Right hindlimb (tissue), 1 donor: Measurements from ENCODE around the gene ZNF280C.
"Not testable (repeated sequence)": the region's sequence is repeated elsewhere in the genome, so short reads cannot be mapped to it uniquely, and the experiment has no call there.

Experiments
- DNase-seq: peaks from one replicate; pipeline ENCODE4 v3.0.0-alpha.2; 2018

ZNF280C gene

DNA sequence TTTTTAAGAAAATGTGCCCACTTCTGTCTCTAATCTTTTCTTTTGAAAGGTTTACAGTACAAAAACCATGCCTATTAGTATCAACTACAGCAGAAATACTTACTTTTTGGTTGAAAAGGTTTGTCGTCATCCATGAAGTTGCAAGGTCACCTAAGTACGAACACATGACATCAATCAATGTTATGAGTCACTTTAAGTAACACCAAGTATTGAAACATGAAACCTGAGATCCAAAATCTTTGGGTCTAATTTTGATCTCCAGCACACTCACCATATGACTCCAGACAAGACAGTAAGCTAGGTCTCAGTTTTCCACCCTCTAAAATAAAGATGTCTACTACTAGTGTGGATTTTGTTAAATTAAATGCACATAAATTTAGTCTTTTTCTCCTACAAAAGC is 8.4 kb downstream of the ZNF280C start:
- no peak for DNase-seq

DNA sequence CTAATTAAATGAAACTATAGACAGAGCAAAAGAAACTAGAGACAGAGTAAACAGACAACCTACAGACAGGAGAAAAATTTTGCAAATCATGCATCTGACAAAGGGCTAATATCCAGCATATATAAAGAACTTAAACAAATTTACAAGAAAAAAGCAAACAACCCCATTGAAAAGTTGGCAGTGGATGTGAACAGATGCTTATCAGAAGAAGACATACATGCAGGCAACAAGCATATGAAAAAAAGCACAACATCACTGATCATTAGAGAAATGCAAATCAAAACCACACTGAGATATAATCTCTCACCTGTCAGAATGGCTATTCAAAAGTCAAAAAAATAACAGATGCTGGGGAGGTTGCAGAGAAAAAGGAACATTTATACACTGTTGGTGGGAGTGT is 14.8 kb downstream of the ZNF280C start:
- no peak for DNase-seq

DNA sequence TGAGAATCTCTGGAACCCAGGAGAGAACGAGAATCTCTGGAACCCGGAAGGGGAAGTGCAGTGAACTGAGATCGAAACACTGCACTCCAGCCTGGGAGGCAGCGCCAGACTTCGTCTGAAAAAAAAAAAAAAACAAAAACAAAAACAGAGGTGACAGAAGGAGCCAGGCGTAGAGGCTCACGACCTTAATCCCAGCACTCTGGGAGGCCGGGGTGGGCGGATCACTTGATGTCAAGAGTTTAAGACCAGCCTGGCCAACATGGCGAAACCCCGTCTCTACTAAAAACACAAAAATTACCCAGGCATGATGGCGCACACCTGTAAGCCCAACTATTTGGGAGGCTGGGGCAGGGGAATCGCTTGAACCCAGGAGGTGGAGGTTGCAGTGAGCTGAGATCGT is 17.0 kb downstream of the ZNF280C start:
- no peak for DNase-seq

DNA sequence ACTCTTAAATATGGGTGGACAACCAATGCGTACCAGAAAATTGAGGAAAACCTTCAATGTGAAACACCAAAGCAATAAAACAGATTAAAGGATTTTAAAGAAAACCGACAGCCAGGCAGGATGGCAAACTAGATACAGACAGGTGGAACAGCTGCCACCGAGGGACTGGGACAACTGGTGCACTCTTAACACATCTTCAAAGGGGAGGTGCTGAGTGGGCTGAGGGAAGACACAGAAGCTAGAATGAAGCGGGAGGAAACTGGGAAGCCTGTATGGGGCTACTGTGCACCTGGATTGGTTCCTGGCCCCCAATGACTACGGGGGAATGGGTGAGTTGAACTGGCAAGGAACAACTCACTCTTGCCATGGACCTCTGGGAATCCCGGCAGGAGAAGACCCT is 20.7 kb downstream of the ZNF280C start:
- DNase-seq = no peak

DNA sequence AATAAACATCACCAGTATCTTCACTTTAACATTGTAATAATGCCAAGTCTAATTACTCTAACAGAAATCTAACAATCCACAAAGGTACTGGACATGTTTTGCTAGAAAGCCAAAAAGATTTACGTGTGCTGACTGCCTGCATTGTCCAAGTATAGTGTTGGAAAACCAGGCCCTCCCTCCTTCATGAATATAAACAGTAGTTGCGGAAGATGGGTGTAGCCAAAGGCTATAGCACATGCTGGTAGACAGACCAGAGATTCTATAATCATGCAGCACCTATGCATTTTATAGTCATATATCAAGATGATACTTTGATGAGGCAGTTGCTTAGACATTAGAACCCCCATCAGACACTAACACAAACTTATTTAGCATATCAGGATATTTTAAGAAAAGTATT is 22.6 kb downstream of the ZNF280C start:
- no peak for DNase-seq

DNA sequence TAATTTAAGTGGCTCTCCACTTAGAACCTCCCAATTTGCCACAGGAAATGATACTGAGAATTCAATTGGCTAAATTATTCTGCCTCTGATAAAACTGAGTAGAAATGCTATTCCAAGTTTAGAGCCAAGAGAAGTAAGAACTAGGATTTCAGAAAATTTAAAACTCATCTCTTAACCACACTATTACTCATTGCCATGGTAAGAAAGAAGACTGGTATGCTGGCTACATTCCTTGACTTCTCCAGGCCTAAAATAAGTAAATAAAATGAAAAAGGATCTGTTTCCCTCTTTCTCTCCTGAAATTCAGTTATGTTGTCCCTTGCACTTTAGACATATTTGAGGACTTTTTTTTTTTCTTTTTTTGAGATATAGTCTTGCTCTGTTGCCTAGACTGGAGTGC is 23.3 kb downstream of the ZNF280C start:
- DNase-seq = no peak

DNA sequence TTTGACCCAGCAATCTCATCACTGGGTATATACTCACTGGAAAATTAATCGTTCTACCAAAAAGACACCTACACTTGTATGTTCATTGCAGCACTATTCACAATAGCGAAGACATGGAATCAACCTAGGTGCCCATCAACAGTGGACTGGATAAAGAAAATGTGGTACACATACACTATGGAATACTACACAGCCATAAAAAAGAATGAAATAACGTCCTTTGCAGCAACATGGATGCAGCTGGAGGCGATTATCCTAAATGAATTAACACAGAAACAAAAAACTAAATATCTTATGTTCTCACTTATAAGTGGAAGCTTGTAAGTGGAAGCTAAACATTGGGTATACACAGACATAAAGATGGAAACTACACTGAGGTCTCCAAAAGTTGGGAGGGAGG is 37.5 kb downstream of the ZNF280C start:
- not testable (repeated sequence) for DNase-seq

DNA sequence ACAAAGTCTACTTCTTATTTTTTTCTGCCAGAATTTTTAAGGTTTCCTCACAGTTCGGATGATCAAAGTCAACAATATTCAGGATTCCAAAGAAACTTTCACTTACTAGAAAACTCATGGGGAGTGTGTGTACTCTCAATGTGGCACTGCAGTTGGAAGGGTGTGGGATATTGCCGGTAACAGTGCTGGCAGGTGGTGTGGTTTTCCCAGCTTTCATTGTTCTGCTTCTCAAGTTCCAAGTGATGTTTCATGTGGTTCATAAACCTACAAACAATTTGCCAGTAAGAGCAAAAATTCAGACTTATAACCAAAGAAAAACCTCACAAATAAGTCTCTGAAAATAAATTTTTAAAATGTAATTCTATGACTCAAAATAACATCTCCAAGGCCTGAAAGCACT is 39.8 kb downstream of the ZNF280C start:
- DNase-seq = no peak

DNA sequence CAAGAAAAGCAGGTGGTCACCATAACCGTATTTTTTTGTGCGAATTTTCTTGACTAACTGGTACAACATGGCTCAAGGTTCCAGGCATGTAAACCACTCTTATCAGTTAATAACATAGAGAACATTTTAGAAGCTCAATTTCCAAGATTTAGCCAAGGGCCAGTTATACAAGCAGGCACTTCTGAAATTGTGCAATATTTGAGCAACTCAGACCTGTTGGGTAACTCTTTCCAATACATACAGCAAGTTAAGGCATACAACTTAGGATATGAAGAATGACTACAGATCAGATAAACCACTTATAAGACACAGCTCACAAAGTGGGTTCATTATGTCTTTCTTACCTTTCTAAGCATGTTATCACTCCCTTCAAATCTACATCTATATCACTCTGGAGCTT is 43.9 kb downstream of the ZNF280C start:
- DNase-seq = no peak

DNA sequence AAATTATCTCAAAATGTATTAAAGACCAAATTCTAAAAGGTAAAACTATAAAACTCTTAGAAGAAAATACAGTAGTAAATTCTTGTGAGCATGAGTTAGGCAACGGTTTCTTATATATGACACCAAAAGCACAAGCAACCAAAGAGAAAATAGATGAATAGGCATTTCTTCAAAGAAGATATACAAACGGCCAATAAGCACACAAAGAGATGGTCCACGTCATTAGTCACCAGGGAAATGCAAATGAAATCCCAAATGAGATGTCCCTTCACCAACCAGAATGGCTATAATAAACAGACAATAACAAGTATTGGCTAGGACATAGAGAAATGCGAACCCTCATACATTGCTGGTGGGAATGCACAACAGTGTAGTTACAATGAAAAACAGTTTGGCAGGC is 52.4 kb downstream of the ZNF280C start:
- no peak for DNase-seq

DNA sequence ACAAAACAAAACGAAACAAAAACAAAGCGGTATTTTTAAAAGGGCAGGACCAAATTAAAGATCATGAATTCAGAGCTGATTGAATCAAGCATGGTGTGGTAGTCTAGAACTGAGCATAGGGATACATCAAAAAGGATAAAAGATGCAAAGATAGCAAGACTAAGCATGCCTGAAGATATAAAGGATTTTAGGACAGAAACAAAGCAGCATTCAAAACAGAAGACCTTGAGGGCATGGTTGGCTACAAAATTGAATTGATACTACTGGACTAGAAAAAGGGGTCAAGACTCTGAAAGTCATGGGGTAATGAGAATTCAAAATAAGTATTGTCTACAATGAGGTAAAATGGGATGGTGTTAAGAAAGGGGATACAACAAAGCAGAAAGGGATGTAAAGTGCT is 55.3 kb downstream of the ZNF280C start:
- no peak for DNase-seq

DNA sequence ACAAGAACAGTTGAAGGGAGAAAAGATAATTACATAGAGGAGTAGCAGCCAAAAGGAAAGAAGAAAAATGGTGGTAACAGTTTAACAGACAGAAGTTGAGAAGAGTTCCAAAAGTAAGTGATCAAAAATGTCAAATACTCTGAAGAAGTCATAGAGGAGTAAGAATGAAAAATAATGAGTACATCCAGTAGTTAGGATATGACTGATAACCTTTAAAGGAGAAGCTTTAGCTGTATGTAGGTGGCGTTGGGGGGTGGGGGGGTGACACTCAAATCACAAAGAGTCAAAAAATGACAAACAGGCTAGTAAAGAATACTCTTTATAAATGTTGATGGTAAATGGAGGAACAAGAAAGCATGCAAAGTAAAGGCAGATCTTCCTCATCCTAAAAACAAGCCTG is 56.3 kb downstream of the ZNF280C start:
- DNase-seq = no peak

DNA sequence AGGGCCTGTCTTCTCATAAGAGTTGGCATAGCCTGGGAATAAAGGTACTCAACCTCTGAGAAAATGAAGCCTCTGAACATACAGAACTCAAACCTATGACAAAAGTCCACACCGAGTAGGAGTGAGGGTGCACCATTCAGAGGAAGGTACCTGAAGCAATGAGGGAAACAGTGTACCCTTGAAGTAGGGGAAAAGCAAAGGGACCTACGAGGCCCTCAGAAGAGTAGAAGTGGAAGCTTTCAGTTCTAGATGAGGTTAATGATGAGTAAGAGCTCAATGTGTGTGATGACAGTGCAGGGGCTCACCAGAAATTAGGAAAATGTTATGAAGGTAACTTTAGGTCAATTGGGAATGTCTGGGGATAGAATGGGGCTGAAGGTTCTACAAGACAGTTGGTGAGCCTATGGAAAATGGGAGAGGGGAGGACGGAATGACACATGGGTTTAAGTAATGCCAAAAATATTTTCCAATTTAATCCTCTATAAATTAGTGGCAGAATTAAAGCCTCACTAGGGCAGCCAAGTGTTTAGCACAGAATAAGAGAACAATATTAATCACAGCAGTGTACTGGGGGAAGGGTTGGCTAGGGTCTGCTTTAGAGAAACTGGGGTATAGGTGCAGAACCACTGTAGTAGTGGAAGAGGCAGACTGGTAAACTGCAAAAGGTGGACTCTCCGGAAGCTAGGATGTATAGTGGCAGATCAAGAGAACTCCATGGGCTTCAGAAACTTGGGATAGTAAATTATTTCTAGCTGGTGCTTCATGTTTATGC is 57.1 kb downstream of the ZNF280C start:
- no peak for DNase-seq

DNA sequence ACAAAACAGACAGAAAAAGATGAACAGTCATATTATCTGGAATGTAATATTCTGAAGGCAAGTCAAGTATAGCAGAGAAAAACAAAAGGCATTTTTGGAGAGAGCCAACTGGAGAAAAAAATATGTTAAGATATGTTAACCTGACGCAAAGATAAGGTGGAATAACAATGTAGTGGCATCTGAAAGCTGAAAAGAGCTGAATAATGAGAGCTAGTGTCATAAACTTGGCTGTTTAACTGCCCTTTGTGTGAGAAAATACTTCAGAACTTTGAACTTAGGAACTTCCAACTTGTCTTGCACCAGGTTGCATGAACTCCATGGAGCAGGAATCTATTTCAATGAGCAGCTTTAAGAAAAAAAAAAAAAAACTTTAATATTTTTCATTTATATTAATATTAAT is 64.1 kb downstream of the ZNF280C start:
- no peak for DNase-seq

DNA sequence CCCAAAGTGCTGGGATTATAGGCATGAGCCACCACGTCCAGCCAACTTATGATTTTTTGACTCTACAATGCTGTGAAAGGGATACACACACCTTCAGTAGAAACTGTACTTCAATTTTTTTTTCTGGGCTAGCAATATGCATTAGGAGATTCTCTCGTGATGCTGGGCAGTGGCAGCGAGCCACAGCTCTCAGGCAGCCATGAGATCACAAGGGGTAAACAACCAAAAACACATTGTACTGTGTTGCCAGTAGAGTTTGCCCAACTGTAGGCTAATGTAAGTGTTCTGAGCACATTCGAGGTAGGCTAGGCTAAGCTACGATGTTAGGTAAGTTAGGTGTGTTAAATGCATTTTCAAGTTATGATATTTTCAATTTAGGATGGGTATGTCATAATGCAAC is 71.2 kb downstream of the ZNF280C start:
- no peak for DNase-seq

DNA sequence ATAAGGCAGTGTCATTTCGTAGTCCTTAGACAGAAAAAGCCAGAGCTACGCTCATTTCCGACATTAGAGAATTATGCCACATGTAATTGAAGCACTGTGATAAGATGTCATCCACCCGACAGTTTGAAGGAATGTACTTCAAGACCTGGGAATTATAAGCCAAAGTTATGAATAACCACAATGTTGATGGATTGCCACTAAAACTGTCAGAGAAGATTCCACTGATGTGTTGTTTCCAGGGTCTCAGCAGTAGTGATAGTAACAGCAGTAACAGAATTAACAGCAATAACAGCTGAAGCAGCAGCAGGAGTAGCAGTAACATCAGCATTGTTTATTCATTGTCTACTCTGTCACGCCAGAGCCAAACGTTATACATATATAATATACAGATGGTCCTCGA is 72.2 kb downstream of the ZNF280C start:
- no peak for DNase-seq

DNA sequence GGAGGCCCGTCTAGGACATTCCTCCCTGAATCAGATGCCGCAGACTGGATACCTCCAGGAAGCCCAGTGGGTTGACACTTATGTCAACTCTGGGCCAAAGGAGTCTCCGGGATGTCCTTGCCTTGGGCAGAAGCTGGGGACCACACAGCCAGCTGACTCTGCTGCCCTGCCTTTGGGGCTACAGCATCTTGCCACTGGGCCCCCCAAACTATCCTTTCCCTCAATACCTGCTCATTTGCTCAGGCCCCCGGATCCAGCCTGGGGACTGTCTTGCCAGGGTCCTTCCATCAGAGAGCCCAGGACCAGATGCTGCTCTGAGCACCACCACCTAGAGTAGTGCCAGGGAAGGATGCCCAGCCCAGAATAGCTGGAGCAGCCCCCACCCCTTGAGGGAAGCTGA is 77.9 kb downstream of the ZNF280C start:
- DNase-seq = no peak

DNA sequence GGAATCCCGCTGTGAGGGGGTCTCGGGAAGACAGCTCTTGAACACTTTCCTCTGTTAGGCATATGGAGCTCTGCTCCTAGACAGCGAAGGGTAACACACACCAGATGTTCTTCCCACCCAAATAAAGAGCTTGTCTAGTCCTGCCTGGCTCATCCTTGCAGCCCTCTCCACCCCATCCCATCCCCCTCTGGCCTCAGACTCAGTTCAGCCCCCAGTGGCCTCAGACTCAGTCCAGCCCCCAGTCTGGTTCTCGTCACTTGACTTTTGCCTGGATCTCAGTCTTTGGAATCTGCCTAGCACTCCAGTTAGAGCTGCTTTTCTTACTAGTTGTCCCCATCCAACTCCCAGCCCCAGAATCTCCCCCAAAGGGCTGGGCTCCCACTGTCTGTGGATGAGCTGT is 82.0 kb downstream of the ZNF280C start:
- no peak for DNase-seq

DNA sequence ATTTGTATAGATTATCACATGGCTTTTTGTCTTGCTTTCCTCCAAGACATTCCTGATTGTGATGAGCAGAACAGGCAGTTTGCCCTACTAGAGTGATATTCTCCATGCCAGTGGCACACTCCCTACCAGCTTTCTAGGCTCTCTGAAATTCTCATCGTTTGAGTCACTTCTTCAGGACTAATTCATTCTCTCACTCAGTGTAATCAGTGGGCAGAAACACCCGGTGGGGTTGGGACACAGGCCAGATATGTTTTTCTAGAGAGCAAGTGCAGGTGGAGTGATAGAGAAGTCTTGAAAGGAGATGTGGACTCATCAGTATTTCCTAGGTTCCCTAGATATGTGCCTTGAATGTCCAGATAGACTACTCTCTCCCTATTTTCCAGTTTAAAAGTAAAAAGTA is 83.8 kb downstream of the ZNF280C start:
- DNase-seq = no peak

DNA sequence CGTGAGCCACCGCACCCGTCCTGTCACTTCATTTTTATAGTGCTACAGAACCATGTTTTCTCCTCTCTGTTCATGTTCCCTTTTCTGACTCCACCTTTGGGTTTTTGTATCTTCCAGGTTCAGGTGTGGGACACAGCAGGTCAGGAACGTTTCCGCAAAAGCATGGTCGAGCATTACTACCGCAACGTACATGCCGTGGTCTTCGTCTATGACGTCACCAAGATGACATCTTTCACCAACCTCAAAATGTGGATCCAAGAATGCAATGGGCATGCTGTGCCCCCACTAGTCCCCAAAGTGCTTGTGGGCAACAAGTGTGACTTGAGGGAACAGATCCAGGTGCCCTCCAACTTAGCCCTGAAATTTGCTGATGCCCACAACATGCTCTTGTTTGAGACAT is 84.5 kb downstream of the ZNF280C start:
- no peak for DNase-seq

DNA sequence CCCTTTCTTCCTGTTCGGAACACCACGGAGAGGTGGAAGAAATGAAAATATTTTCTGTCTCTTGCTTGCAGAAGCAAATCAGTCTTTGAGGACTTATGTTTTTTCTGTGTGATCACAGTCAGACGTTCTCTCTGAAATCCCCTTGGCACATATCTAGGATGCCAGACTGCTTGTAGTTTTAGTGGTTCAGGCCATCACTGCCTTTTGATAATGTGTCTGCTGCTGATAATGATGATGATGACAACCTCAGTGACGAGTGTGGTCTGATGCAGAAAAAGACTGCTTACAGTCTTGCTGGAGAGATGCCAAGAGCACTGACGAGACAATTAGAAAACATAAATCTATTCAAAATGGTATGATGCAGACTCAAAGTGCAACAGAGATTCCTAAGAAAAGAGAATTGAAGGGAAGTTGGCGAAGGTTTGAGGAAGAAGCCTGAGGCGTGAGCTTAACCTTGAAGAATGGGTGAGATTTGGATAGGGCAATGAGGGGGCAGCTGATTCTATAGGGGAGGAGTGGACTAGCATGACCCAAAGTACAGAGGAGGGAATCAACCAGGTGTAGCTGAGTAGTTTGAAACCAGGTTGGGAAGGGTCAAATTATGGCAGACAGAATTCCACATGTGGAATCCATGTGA is 89.0 kb downstream of the ZNF280C start:
- no peak for DNase-seq

DNA sequence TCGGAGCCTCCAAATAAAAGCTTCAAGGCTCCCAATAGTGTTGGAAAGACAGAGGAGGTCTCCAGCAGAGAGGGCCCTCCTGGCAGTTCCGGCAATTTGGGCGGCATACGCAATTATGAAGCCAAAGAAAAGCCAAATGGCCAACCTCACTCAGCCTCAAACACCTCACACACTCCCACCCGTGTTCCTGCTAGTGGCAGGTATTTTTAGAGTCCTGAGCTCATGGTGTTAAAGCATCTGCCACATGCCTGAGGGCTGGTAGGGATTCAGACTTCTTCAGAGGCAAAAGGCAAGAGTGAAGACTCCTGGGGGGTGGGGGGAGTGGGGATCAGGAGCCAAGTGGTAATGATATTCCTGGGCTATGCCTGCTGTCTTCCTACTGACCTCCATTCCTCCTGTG is 89.5 kb downstream of the ZNF280C start:
- no peak for DNase-seq

DNA sequence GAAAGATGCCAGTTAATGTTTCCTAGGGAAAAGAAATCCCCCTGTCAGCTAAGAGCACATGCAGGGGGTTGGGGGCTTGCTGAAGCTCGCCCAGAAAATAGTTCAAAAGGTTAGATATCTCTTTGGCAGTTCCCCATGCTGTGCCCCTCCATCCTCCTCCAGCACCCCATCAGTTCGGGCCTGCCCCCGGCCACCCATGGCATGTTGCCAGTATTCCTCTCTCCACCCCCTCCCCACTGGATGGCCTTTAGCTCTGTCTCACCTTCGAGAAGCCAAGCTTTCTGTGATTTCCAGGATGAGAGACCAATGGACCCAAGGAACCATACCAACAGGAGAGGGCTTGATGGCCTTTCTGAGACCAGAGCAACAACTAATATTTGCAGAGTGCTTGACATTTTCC is 91.8 kb downstream of the ZNF280C start:
- DNase-seq = no peak

DNA sequence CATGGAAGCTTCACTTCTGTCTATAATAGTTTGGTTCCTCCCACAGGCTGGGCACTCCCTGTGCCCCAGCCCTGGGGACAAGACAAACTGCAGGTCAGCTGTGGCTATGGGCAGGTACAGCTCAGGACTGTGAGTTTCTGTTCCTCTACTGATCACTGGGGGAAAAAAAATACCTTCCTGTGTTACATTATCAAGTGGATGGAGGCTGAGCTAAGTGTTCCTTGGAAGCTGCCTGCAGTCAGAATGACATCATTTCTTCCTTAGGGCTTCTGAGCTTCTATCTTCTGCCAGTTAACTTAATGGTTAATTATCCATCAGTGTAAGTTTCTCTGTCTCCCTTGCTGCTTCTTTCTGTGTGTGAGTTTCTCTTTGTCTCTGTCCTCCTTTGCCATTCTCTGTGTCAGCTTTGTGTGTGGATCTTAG is 92.3 kb downstream of the ZNF280C start:
- no peak for DNase-seq

DNA sequence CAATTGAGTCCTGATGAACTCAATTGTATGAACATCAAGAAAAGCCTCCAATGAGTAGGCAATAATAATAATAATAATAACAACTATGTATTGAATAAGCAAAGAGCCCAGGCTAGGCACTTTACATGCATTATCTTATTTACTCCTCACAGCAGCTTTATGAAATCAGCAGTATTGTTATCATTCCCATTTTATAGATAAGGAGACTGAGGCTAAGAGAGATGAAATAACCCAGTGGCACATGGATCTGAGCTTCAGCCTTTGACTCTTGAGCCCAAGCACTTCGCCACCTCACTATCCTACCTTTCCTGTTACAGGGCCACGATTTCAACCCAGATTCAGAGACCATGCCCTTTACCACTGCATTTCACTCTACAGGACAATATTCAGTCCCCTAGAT is 93.8 kb downstream of the ZNF280C start:
- DNase-seq = no peak
